HFFc6 (cell line): ENCODE results near the gene BGN. TPM values are rescaled to one million over a fixed set of nuclear protein-coding genes. Genes with fewer than 3 reads are reported as not detected.

ENCODE experiments used
- DNase-seq: peaks from one replicate; pipeline ENCODE4 v3.0.0-alpha.2; 2018
- H3K27ac Mint-ChIP-seq: 2 replicates; pipeline ENCODE4 v1.8.0; 2020; ENCODE audit warnings: mild to moderate bottlenecking, mixed read lengths
- H3K27me3 Mint-ChIP-seq: 2 replicates; pipeline ENCODE4 v1.8.0; 2021; ENCODE audit warnings: mild to moderate bottlenecking, moderate library complexity, mixed read lengths; ENCODE audit not compliant: insufficient read depth
- H3K36me3 Mint-ChIP-seq: 2 replicates; pipeline ENCODE4 v1.8.0; 2021; ENCODE audit warnings: low read depth, mixed read lengths
- H3K4me1 Mint-ChIP-seq: 2 replicates; pipeline ENCODE4 v1.8.0; 2020; ENCODE audit warnings: low read depth, mixed read lengths
- H3K4me3 Mint-ChIP-seq: 2 replicates; pipeline ENCODE4 v1.8.0; 2020; ENCODE audit warnings: mild to moderate bottlenecking, moderate library complexity, mixed read lengths
- H3K9me3 Mint-ChIP-seq: 2 replicates; pipeline ENCODE4 v1.8.0; 2020; ENCODE audit warnings: mild to moderate bottlenecking, mixed read lengths
- CTCF ChIP-seq: fragments of 200-600 bp; sonication (generic); IDR thresholded peaks from 2 replicates; pipeline ENCODE4 v1.5.0; 2021; ENCODE audit warnings: antibody characterized with exemption, mild to moderate bottlenecking
- total RNA-seq, 6 experiments: library from RNA; stranded (reverse); fragmentation: NEBNext Ultra II Directional; extraction: Animal tissue kit (Norgen Biotek cat#: 25700); gene quantifications; 2 replicates in 1 of 6; 3 replicates in 5 of 6; pipeline ENCODE4 v1.2.3, GENCODE V29; 2021

The BGN gene
- total RNA-seq, 6 experiments from 2014 or later: 324 to 382 (median 367) TPM

GRCh38 chrX:153526801-153527200 is 32.0 kb downstream of the BGN start:
- Mint-ChIP-seq H3K4me3 (no peak overlapping the region), H3K4me1 (no peaks in the 10 kb centered on the region), H3K27ac (no peak overlapping the region), H3K9me3 (no peaks in the 10 kb centered on the region), H3K27me3 (peaks cover 17% of the 10 kb centered on the region), H3K36me3 (no peaks in the 10 kb centered on the region)
- DNase-seq: no peak
- no peak for TF ChIP-seq CTCF

GRCh38 chrX:153527208-153527607 is 32.4 kb downstream of the BGN start:
- no peak for DNase-seq
- Mint-ChIP-seq H3K4me3 (no peak overlapping the region), H3K27me3 (peaks cover 17% of the 10 kb centered on the region), H3K27ac (no peak overlapping the region), H3K9me3 (no peaks in the 10 kb centered on the region), H3K4me1 (no peaks in the 10 kb centered on the region), H3K36me3 (no peaks in the 10 kb centered on the region)
- no peak for TF ChIP-seq CTCF

GRCh38 chrX:153530411-153531129 is 35.8 kb downstream of the BGN start:
- no peaks in the 10 kb centered on the region for H3K4me1 Mint-ChIP-seq
- no peaks in the 10 kb centered on the region for H3K36me3 Mint-ChIP-seq
- H3K27me3 Mint-ChIP-seq: peaks cover 19% of the 10 kb centered on the region
- no peak overlapping the region for H3K27ac Mint-ChIP-seq
- TF ChIP-seq CTCF: no peak
- no peak for DNase-seq
- no peak overlapping the region for H3K4me3 Mint-ChIP-seq
- no peaks in the 10 kb centered on the region for H3K9me3 Mint-ChIP-seq

GRCh38 chrX:153533091-153533490 is 38.3 kb downstream of the BGN start:
- Mint-ChIP-seq H3K27ac (no peak overlapping the region), H3K27me3 (peaks cover 20% of the 10 kb centered on the region), H3K4me3 (no peak overlapping the region), H3K36me3 (no peaks in the 10 kb centered on the region), H3K9me3 (no peaks in the 10 kb centered on the region), H3K4me1 (no peaks in the 10 kb centered on the region)
- DNase-seq: no peak
- no peak for TF ChIP-seq CTCF

GRCh38 chrX:153537080-153537479 is 42.3 kb downstream of the BGN start:
- Mint-ChIP-seq H3K27ac (no peak overlapping the region), H3K36me3 (no peaks in the 10 kb centered on the region), H3K4me1 (no peaks in the 10 kb centered on the region), H3K9me3 (no peaks in the 10 kb centered on the region), H3K4me3 (no peak overlapping the region), H3K27me3 (peaks cover 9% of the 10 kb centered on the region)
- no peak for TF ChIP-seq CTCF
- no peak for DNase-seq
